SK-N-SH (cell line): ENCODE measurements around the gene CNIH2. TPM values are rescaled to one million over a fixed set of nuclear protein-coding genes. Genes with fewer than 3 reads are reported as not detected.

Experiments used
- CTCF ChIA-PET: fragments of 300-600, 350-600 bp; formaldehyde crosslinking; extraction: SDS; loops from one replicate; lab custom pipeline; 2021; lab: Yijun Ruan, JAX
- POLR2A ChIA-PET: fragments of 350-600 bp; sonication (Branson Sonifier 250); formaldehyde crosslinking; extraction: SDS; loops from one replicate; lab custom pipeline; 2020; ENCODE audit warnings: antibody characterized with exemption, inconsistent platforms; lab: Yijun Ruan, JAX
- DNase-seq: peaks from one replicate; pipeline ENCODE4 v3.0.0; 2012
- H2AFZ ChIP-seq: fragments of 200-600 bp; sonication (generic); 2 replicates; pipeline ENCODE4 v1.8.1; 2016; ENCODE audit warnings: antibody characterized with exemption, mild to moderate bottlenecking, low read depth
- H3F3A ChIP-seq: fragments of 200-600 bp; sonication (generic); replicated peaks from 2 replicates; pipeline ENCODE3; 2016; ENCODE audit warnings: antibody characterized with exemption, mild to moderate bottlenecking; ENCODE audit not compliant: insufficient read depth
- H3K27ac ChIP-seq, 2 experiments: fragments of 200-500 bp in 1 of 2; fragments of 200-600 bp in 1 of 2; sonication (Bioruptor generic) in 1 of 2; sonication (generic), shearing (Covaris generic) in 1 of 2; 2 replicates each; pipeline versions ENCODE4 v1.5.1 to v1.6.1; 2014 to 2016; ENCODE audit warnings: low read depth in 2 of 2, inconsistent platforms in 1 of 2, low read length in 1 of 2, mild to moderate bottlenecking in 1 of 2, mixed read lengths in 1 of 2
- H3K27me3 ChIP-seq: fragments of 200-600 bp; sonication (generic), shearing (Covaris generic); 2 replicates; pipeline ENCODE4 v1.6.1; 2016; ENCODE audit warnings: mixed run types; ENCODE audit not compliant: insufficient read depth
- H3K36me3 ChIP-seq, 2 experiments: fragments of 200-500 bp in 1 of 2; fragments of 200-600 bp in 1 of 2; sonication (Bioruptor generic) in 1 of 2; sonication (generic) in 1 of 2; replicated peaks in 1 of 2; 2 replicates each; pipeline versions ENCODE3 to v1.5.1; 2014 to 2016; ENCODE audit warnings: low read length in 1 of 2, mild to moderate bottlenecking in 1 of 2; ENCODE audit not compliant: insufficient read depth in 2 of 2, control insufficient read depth in 1 of 2
- H3K4me1 ChIP-seq, 2 experiments: fragments of 200-500 bp in 1 of 2; fragments of 200-600 bp in 1 of 2; sonication (Bioruptor generic) in 1 of 2; sonication (generic), shearing (Covaris generic) in 1 of 2; 2 replicates each; pipeline versions ENCODE4 v1.5.1 to v1.6.1; 2014 to 2016; ENCODE audit warnings: low read depth in 1 of 2, low read length in 1 of 2, mixed run types in 1 of 2; ENCODE audit not compliant: insufficient read depth in 2 of 2, control insufficient read depth in 1 of 2
- H3K4me2 ChIP-seq: fragments of 200-600 bp; sonication (generic), shearing (Covaris generic); 2 replicates; pipeline ENCODE4 v1.6.1; 2017; ENCODE audit warnings: mixed run types
- H3K4me3 ChIP-seq, 2 experiments: fragments of 200-500 bp in 1 of 2; fragments of 200-600 bp in 1 of 2; sonication (Bioruptor generic) in 1 of 2; sonication (generic), shearing (Covaris generic) in 1 of 2; 2 replicates each; pipeline versions ENCODE4 v1.5.1 to v1.8.1; 2014 to 2016; ENCODE audit warnings: low read depth in 2 of 2, inconsistent platforms in 1 of 2, low read length in 1 of 2, mild to moderate bottlenecking in 1 of 2, mixed read lengths in 1 of 2, moderate library complexity in 1 of 2
- H3K79me2 ChIP-seq: fragments of 200-600 bp; sonication (generic); 2 replicates; pipeline ENCODE4 v1.8.1; 2017; ENCODE audit warnings: mild to moderate bottlenecking; ENCODE audit not compliant: insufficient read depth
- H3K9ac ChIP-seq: fragments of 200-600 bp; sonication (generic); 2 replicates; pipeline ENCODE4 v1.6.1; 2017; ENCODE audit warnings: mixed run types
- H3K9me2 ChIP-seq: fragments of 200-600 bp; sonication (generic); 2 replicates; pipeline ENCODE4 v1.6.1; 2017; ENCODE audit warnings: mixed run types
- H3K9me3 ChIP-seq: fragments of 200-600 bp; sonication (generic); 2 replicates; pipeline ENCODE4 v1.6.1; 2017; ENCODE audit warnings: mixed run types, mild to moderate bottlenecking, moderate library complexity
- H4K20me1 ChIP-seq: fragments of 200-600 bp; sonication (generic); 2 replicates; pipeline ENCODE4 v1.6.1; 2017; ENCODE audit warnings: mild to moderate bottlenecking, mixed run types; ENCODE audit not compliant: insufficient read depth
- CHD2 ChIP-seq: fragments of 150-350 bp; IDR thresholded peaks from 2 replicates; pipeline ENCODE4 v1.6.1; 2018; ENCODE audit warnings: low read length; ENCODE audit not compliant: partially characterized antibody
- EP300 ChIP-seq, 2 experiments: IDR thresholded peaks; 2 replicates each; pipeline versions ENCODE4 v1.4.0 to v1.6.1; 2012; ENCODE audit warnings: borderline replicate concordance in 1 of 2, low read depth in 1 of 2, low read length in 1 of 2
- FOSL2 ChIP-seq: IDR thresholded peaks from 2 replicates; pipeline ENCODE4 v1.4.0; 2012; ENCODE audit warnings: low read depth, mild to moderate bottlenecking, moderate library complexity, borderline replicate concordance
- GABPA ChIP-seq: IDR thresholded peaks from 2 replicates; pipeline ENCODE4 v1.4.0; 2012; ENCODE audit warnings: low read depth, mild to moderate bottlenecking
- GATA2 ChIP-seq: sonication (generic); formaldehyde crosslinking; IDR thresholded peaks from 2 replicates; pipeline ENCODE4 v1.5.0; 2020; ENCODE audit warnings: mild to moderate bottlenecking, missing genetic modification reagents
- MEF2A ChIP-seq: IDR thresholded peaks from 2 replicates; pipeline ENCODE4 v1.4.0; 2012; ENCODE audit warnings: low read depth, borderline replicate concordance
- MXI1 ChIP-seq: IDR thresholded peaks from 2 replicates; pipeline ENCODE4 v1.6.1; 2012; ENCODE audit warnings: mild to moderate bottlenecking, low read depth, low read length, improper control_type of control experiment
- NRF1 ChIP-seq: IDR thresholded peaks from 2 replicates; pipeline ENCODE4 v1.6.1; 2012; ENCODE audit warnings: low read depth, mild to moderate bottlenecking, low read length
- POLR2AphosphoS5 ChIP-seq: IDR thresholded peaks from 2 replicates; pipeline ENCODE4 v1.6.1; 2012; ENCODE audit warnings: low read depth, low read length
- RCOR1 ChIP-seq: fragments of 150-350 bp; IDR thresholded peaks from 2 replicates; pipeline ENCODE4 v1.6.1; 2017; ENCODE audit warnings: antibody characterized with exemption, low read length
- RFX5 ChIP-seq: IDR thresholded peaks from 2 replicates; pipeline ENCODE4 v1.6.1; 2012; ENCODE audit warnings: mild to moderate bottlenecking, improper control_type of control experiment, low read length
- RXRA ChIP-seq: IDR thresholded peaks from 2 replicates; pipeline ENCODE4 v1.4.0; 2012; ENCODE audit warnings: low read depth, mild to moderate bottlenecking, borderline replicate concordance
- SMC3 ChIP-seq: IDR thresholded peaks from 2 replicates; pipeline ENCODE4 v1.6.1; 2012; ENCODE audit warnings: low read depth, low read length, improper control_type of control experiment
- TAF1 ChIP-seq: IDR thresholded peaks from 2 replicates; pipeline ENCODE4 v1.6.1; 2012; ENCODE audit warnings: low read depth, mild to moderate bottlenecking, low read length, moderate library complexity, borderline replicate concordance
- TCF12 ChIP-seq: IDR thresholded peaks from 2 replicates; pipeline ENCODE4 v1.4.0; 2012
- YY1 ChIP-seq: IDR thresholded peaks from 2 replicates; pipeline ENCODE4 v1.4.0; 2012; ENCODE audit warnings: low read depth, mild to moderate bottlenecking
- WGBS: methylation state at CpG from one replicate; pipeline ENCODE4 v1.1.6; 2017; ENCODE audit warnings: low lambda C conversion rate; 5-methylcytosine and 5-hydroxymethylcytosine counted together
- polyA plus RNA-seq, 3 experiments: library from polyadenylated mRNA; depleted of rRNA; stranded (reverse); fragments of >200 nt; gene quantifications; 2 replicates each; pipeline ENCODE4 v1.2.3, GENCODE V29; 2012
- TF ChIP-seq, protein P1 (sequence below): IDR thresholded peaks from 2 replicates; pipeline ENCODE4; 2012
- TF ChIP-seq, protein P2 (sequence below): IDR thresholded peaks from 2 replicates; pipeline ENCODE4 v1.4.0; 2012; ENCODE audit warnings: low read depth
- TF ChIP-seq, protein P3 (sequence below): fragments of 150-350 bp; IDR thresholded peaks from 2 replicates; pipeline ENCODE4 v1.6.1; 2017; ENCODE audit warnings: antibody characterized with exemption, low read length, low read depth, borderline replicate concordance
- TF ChIP-seq, protein P4 (sequence below): fragments of 150-350 bp; IDR thresholded peaks from 2 replicates; pipeline ENCODE4 v1.6.1; 2016; ENCODE audit warnings: mild to moderate bottlenecking, low read depth, low read length

Gene CNIH2
- polyA plus RNA-seq, 1 of the 3 experiments (the other 2 are of a cell fraction) = 11.8 TPM

DNA sequence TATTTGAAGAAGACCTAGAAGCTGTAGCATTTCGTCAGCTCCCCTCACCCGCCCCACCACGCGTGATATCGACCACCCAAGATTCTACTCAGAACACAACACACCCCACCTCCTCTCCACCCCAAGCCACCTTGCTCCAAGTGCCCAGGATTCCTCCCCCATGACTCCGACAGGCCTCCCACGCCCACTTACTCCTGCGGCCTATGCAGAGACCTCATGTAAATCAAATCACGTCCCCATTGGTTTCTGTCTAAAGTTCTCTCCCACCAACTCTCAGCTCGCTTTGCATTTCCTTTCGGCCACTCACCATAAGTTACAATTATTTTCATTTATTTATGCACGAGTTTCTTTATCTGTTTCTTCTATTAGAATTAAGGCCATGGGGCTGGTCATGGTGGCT is 24.7 kb downstream of the CNIH2 start:
- CTCF ChIA-PET = interaction anchor here (1.0 to 7.8 kb wide), 2 partner anchors 9 to 26 kb away, joined by 3 to 84 read pairs; no protein-coding TSS in a partner anchor

DNA sequence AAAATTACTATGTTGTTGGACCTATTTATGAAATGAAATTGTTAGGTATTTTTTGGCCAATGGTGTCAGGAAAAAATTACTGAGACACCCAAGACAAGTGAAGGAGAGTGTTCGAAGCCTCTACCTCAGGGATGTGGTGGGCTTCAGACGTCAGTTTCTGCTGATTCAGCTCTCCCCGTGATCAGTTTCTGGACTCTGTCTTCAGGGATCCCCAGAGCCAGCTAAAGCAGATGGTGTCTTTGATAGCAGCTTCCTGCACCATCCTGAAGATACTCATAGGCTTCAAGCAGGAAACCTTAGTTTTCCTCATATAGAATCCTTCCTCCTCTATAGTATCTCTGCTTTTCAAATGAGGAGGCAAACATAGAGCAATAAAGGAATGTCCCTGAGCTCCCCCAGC is 31.5 kb downstream of the CNIH2 start:
- H3K9me3 ChIP-seq = no peaks in the 10 kb centered on the region
- peaks cover 15% of the 10 kb centered on the region for H3F3A ChIP-seq
- no peaks in the 10 kb centered on the region for H4K20me1 ChIP-seq
- CTCF ChIA-PET = interaction anchor here (0.8 to 12.4 kb wide), 7 partner anchors 10 to 79 kb away, joined by 3 to 280 read pairs (median 46); partner anchors contain the start of genes B4GAT1, CNIH2 and RIN1
- H3K4me1 ChIP-seq = peaks cover 11 to 23% of the 10 kb centered on the region in 2 experiments; a peak in 2 of 4 replicates
- TF ChIP-seq RCOR1 = no peak
- TF ChIP-seq GABPA = no peak
- no peak for TF ChIP-seq EP300 (IDR thresholded peaks at IDR 0.05; ENCODE audit: borderline replicate concordance in 1 of 2, low read depth in 1 of 2, low read length in 1 of 2)
- TF ChIP-seq CHD2 = no peak
- no peaks in the 10 kb centered on the region for H3K79me2 ChIP-seq
- WGBS = 54% methylated on average over 3 of the region's 3 CpGs
- H3K36me3 ChIP-seq = no peaks in the 10 kb centered on the region
- no peaks in the 10 kb centered on the region for H3K9me2 ChIP-seq
- no peak overlapping the region for H3K9ac ChIP-seq
- no peak for DNase-seq
- H3K4me2 ChIP-seq = no peak overlapping the region
- no peak overlapping the region for H3K27ac ChIP-seq
- H3K27me3 ChIP-seq = no peaks in the 10 kb centered on the region
- POLR2A ChIA-PET = interaction anchor here (1.1 kb wide), 1 partner anchor 20 kb away, joined by 4 read pairs; no protein-coding TSS in a partner anchor
- no peak overlapping the region for H2AFZ ChIP-seq
- no peak overlapping the region for H3K4me3 ChIP-seq

More for the DNA sequence above, 24.7 kb downstream of the CNIH2 start:
- no peaks in the 10 kb centered on the region for H3K36me3 ChIP-seq
- H3K9me2 ChIP-seq = no peaks in the 10 kb centered on the region
- TF ChIP-seq TAF1 (no peak), SMC3 (no peak), NRF1 (no peak), MXI1 (no peak), CHD2 (no peak), RXRA (no peak), GATA2 (CRISPR knock-in tag) (no peak), MEF2A (no peak), TCF12 (no peak), GABPA (no peak), YY1 (no peak), FOSL2 (no peak), RFX5 (no peak), POLR2AphosphoS5 (no peak)
- TF ChIP-seq, protein P1, sequence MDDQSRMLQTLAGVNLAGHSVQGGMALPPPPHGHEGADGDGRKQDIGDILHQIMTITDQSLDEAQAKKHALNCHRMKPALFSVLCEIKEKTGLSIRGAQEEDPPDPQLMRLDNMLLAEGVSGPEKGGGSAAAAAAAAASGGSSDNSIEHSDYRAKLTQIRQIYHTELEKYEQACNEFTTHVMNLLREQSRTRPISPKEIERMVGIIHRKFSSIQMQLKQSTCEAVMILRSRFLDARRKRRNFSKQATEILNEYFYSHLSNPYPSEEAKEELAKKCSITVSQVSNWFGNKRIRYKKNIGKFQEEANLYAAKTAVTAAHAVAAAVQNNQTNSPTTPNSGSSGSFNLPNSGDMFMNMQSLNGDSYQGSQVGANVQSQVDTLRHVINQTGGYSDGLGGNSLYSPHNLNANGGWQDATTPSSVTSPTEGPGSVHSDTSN = no peak
- TF ChIP-seq, protein P2, sequence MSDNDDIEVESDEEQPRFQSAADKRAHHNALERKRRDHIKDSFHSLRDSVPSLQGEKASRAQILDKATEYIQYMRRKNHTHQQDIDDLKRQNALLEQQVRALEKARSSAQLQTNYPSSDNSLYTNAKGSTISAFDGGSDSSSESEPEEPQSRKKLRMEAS = no peak
- TF ChIP-seq, protein P3, sequence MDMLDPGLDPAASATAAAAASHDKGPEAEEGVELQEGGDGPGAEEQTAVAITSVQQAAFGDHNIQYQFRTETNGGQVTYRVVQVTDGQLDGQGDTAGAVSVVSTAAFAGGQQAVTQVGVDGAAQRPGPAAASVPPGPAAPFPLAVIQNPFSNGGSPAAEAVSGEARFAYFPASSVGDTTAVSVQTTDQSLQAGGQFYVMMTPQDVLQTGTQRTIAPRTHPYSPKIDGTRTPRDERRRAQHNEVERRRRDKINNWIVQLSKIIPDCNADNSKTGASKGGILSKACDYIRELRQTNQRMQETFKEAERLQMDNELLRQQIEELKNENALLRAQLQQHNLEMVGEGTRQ = no peak
- TF ChIP-seq, protein P4, sequence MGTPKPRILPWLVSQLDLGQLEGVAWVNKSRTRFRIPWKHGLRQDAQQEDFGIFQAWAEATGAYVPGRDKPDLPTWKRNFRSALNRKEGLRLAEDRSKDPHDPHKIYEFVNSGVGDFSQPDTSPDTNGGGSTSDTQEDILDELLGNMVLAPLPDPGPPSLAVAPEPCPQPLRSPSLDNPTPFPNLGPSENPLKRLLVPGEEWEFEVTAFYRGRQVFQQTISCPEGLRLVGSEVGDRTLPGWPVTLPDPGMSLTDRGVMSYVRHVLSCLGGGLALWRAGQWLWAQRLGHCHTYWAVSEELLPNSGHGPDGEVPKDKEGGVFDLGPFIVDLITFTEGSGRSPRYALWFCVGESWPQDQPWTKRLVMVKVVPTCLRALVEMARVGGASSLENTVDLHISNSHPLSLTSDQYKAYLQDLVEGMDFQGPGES = no peak
- H3F3A ChIP-seq = no peaks in the 10 kb centered on the region
- H3K9ac ChIP-seq = no peak overlapping the region
- H2AFZ ChIP-seq = no peak overlapping the region
- DNase-seq = no peak
- H3K27me3 ChIP-seq = no peaks in the 10 kb centered on the region
- no peaks in the 10 kb centered on the region for H3K79me2 ChIP-seq
- no peaks in the 10 kb centered on the region for H3K4me1 ChIP-seq
- no peak overlapping the region for H3K4me2 ChIP-seq
- POLR2A ChIA-PET = no interaction called here
- WGBS = 78% methylated on average over 12 of the region's 12 CpGs
- H3K4me3 ChIP-seq = no peak overlapping the region
- no peaks in the 10 kb centered on the region for H3K9me3 ChIP-seq
- H3K27ac ChIP-seq = no peak overlapping the region
- H4K20me1 ChIP-seq = no peaks in the 10 kb centered on the region
